GM06990 (cell line): ENCODE results near the gene BNC2.
"Not testable (repeated sequence)": the region's sequence is repeated elsewhere in the genome, so short reads cannot be mapped to it uniquely, and the experiment has no call there.

Experiments
- DNase-seq: peaks from one replicate; pipeline ENCODE4 v3.0.0-alpha.2; 2011; ENCODE audit not compliant: insufficient read length; ENCODE audit errors: extremely low read depth
- H3K27me3 ChIP-seq: replicated peaks from 2 replicates; pipeline ENCODE4 v1.6.0; 2011; ENCODE audit warnings: low read length; ENCODE audit not compliant: control insufficient read depth, insufficient read depth
- H3K36me3 ChIP-seq: 2 replicates; pipeline ENCODE4 v1.5.1; 2011; ENCODE audit warnings: low read length; ENCODE audit not compliant: control insufficient read depth, insufficient read depth
- H3K4me3 ChIP-seq: replicated peaks from 2 replicates; pipeline ENCODE4 v1.5.1; 2011; ENCODE audit warnings: low read depth, mild to moderate bottlenecking, control low read depth, low read length
- TF ChIP-seq, protein P1 (sequence below): IDR thresholded peaks from 2 replicates; pipeline ENCODE4 v1.5.1; 2011; ENCODE audit warnings: low read length, control low read depth, mild to moderate bottlenecking, inconsistent platforms; ENCODE audit not compliant: insufficient read depth, poor library complexity, severe bottlenecking

Gene BNC2

DNA sequence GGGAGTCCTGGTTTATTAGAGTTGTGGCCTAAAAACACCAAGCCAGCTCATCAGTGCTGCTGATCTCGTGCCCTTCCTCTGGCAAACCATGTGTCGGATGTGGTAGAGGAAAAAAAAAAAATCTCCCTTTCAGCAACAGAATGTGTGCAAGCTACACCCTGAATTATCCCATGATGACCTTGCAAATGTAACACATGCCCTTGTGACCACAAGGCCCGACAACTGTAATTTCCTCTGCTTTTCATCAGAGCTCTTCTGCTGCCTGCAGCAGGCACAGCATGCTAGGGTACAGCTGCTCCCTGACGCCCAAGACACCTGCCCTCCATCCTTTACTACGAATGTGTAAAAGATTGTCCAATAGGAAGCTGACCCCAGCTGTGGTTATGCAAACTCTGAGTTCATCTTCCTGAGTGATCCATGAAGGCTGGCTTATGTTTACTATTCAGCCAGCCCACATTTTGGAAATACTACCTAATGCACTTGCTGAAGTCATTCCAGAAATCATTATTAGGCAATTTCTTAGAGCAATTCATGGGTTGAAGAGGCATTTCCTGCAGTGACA, 14.6 kb upstream of the BNC2 start:
- no peaks in the 10 kb centered on the region for H3K36me3 ChIP-seq
- TF ChIP-seq, protein P1, sequence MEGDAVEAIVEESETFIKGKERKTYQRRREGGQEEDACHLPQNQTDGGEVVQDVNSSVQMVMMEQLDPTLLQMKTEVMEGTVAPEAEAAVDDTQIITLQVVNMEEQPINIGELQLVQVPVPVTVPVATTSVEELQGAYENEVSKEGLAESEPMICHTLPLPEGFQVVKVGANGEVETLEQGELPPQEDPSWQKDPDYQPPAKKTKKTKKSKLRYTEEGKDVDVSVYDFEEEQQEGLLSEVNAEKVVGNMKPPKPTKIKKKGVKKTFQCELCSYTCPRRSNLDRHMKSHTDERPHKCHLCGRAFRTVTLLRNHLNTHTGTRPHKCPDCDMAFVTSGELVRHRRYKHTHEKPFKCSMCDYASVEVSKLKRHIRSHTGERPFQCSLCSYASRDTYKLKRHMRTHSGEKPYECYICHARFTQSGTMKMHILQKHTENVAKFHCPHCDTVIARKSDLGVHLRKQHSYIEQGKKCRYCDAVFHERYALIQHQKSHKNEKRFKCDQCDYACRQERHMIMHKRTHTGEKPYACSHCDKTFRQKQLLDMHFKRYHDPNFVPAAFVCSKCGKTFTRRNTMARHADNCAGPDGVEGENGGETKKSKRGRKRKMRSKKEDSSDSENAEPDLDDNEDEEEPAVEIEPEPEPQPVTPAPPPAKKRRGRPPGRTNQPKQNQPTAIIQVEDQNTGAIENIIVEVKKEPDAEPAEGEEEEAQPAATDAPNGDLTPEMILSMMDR = no peak
- no peak for DNase-seq
- H3K4me3 ChIP-seq = no peak overlapping the region
- no peaks in the 10 kb centered on the region for H3K27me3 ChIP-seq

DNA sequence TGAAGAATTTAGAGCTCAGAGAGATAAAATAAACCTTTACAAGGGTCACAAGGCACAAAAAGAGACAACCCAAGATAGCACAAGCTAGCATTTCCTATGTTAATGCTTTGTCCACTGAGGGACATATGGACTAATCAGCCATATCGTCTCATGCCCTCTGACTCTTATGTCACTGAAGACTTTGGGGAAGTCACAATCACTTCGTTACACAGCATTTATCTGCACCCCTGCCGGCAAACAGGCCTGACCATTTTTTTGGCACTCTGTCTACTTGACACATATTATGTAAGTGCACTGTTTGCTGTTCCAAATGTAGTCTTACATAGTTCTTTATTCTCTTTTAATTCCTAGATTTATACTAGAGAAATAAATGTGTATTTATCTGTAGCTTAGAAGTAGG, 13.9 kb upstream of the BNC2 start:
- Histone ChIP-seq H3K4me3 (no peak overlapping the region), H3K36me3 (no peaks in the 10 kb centered on the region), H3K27me3 (no peaks in the 10 kb centered on the region)
- TF ChIP-seq, protein P1 = no peak
- DNase-seq = no peak

GRCh38 chr9:16883586-16883985, 13.1 kb upstream of the BNC2 start:
- Histone ChIP-seq H3K27me3 (no peaks in the 10 kb centered on the region), H3K36me3 (no peaks in the 10 kb centered on the region), H3K4me3 (no peak overlapping the region)
- no peak for DNase-seq
- TF ChIP-seq, protein P1 = no peak

DNA sequence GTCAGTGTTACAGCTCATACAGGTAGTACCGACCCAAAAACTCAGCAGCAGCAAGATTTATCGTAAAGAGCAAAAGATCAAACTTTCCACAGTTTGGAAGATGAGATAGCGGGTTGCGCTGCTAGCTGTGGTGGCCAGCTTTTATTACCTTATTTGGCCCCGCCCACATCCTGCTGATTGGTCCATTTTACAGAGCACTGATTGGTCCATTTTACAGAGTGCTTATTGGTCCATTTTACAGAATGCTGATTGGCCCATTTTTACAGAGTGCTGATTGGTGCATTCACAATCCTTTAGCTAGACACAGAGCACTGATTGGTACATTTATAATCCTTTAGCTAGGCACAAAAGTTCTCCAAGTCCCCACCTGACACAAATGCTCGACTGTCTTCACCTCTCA, 12.0 kb upstream of the BNC2 start:
- not testable (repeated sequence) for H3K36me3 ChIP-seq, H3K4me3 ChIP-seq, DNase-seq, H3K27me3 ChIP-seq

- TF ChIP-seq, protein P1 = no peak
- DNase-seq = no peak
- Histone ChIP-seq H3K4me3 (no peak overlapping the region), H3K36me3 (no peaks in the 10 kb centered on the region), H3K27me3 (no peaks in the 10 kb centered on the region)
These were observed 8.9 kb upstream of the BNC2 start for GRCh38 chr9:16879416-16879815.

DNA sequence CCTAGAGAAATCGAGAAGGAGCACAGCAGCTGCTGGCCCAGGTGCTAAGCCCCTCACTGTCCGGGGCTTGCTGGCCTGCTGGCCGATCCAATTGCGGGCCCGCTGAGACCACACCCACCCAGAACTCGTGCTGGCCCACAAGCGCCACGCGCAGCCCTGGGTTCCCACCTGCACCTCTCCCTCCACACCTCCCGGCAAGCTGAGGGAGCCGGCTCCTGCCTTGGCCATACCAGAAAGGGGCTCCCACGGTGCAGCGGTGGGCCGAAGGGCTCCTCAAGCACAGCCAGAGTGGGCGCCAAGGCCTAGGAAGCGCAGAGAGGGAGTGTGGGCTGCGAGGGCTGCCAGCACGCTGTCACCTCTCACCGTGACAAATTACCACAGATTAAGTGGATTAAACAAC, 6.8 kb upstream of the BNC2 start:
- TF ChIP-seq, protein P1 = no peak
- Histone ChIP-seq H3K4me3 (no peak overlapping the region), H3K36me3 (no peaks in the 10 kb centered on the region), H3K27me3 (no peaks in the 10 kb centered on the region)
- DNase-seq = no peak
